Measurements from ENCODE around the gene GLDC. TPM values are rescaled to one million over a fixed set of nuclear protein-coding genes. Genes with fewer than 3 reads are reported as not detected.

The GLDC gene
- total and polyA plus RNA-seq, 4 experiments from 2014 or later: 0.20 TPM; not detected in 3

DNA sequence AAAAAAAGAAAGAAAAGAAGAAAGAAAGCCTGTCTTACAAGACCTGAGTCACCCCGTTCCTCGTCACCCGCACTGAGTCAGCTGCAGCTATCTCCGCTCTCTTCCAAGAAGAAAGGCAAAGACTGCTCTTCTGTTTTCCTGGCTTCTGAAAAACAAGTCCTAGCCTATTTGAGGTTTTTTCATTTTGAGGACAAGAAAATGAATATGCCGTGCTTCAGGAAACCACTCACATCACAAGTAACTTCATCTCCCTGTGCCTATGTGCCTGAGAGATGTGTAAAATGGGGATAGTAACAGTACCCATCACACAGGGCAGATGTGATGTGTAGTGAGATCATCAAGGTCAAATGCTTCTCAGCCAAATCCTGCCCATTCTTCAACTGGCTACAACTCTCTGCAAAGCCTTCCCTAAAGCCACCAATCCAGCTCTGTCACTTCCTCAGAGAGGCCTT lies 78.4 kb downstream of the GLDC start:
- Histone ChIP-seq H3K27me3 (ENCODE audit: insufficient read depth, low read length) (no peaks in the 10 kb centered on the region), H3K4me1 (ENCODE audit: insufficient read depth, low read length) (no peaks in the 10 kb centered on the region), H3K9me3 (ENCODE audit: control insufficient read depth in 1 of 2, low read length in 2 of 2) (no peaks in the 10 kb centered on the region), H3K4me3 (ENCODE audit: low read length in 2 of 2) (no peak overlapping the region), H3K27ac (ENCODE audit: low read depth, low read length) (no peak overlapping the region), H3K36me3 (ENCODE audit: insufficient read depth, low read length) (no peaks in the 10 kb centered on the region)
- intact Hi-C loops (cut with micrococcal nuclease): no loop called here
- Mint-ChIP-seq H3K27ac (peak overlapping the region in 2 of 7 donors; percentile 2 to 42), H3K4me3 (peak overlapping the region in 2 of 8 donors; percentile 5 to 18), H3K27me3 (peaks cover 0 to 3% of the 10 kb centered on the region in 2 donors), H3K4me1 (peaks cover 0 to 1% (median 0%) of the 10 kb centered on the region in 4 donors), H3K36me3 (no peaks in the 10 kb centered on the region), H3K9me3 (no peaks in the 10 kb centered on the region)
- ChIA-PET POLR2A (ENCODE audit: partially characterized antibody) (no interaction called here), CTCF (ENCODE audit: partially characterized antibody) (interaction anchor here (0.6 to 8.1 kb wide), 8 partner anchors 8 to 219 kb away, joined by 3 to 236 read pairs (median 4); no protein-coding TSS in a partner anchor)
- DNase-seq: no peak

DNA sequence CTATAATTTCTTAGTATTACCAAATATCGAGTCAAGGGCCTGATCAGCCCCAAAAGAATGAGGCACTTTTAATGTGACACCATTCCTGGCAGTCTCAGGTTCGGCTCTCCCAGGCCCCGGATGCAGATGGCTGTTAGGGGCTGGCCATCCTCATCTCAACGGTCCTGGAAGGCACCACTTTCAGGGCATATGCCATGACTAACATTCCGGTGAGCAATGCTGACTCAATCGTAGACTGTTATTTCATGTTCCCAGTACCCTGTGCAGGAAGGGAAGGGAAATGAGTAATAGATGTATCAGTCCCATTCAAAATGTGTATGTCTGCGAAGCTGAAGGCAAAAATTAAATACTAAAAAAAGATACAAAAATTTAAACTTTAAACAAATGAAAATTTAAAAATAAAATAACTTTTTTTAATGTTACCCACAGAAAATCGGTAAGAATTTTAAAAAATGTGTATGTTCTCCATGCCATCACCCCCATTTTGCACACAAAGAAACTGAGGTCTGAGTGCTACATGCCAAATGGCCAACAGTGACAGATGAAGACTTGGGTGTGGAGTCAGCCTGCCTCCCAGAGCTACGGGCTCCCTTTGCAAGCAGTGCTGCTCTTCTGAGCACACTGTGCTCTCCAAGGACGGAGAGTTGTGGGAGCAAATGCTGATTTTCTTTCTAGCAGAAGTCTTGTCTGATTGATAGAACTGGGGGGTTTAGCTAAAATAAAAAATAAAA lies 79.0 kb downstream of the GLDC start:
- Mint-ChIP-seq H3K36me3 (no peaks in the 10 kb centered on the region), H3K27ac (peak overlapping the region in 2 of 7 donors; percentile 2 to 42), H3K27me3 (peaks cover 0 to 1% of the 10 kb centered on the region in 2 donors), H3K4me1 (peaks cover 0 to 1% (median 0%) of the 10 kb centered on the region in 4 donors), H3K9me3 (no peaks in the 10 kb centered on the region), H3K4me3 (no peak overlapping the region)
- ChIA-PET CTCF (ENCODE audit: partially characterized antibody) (interaction anchor here (1.2 to 8.1 kb wide), 5 partner anchors 25 to 218 kb away, joined by 3 to 236 read pairs (median 5); no protein-coding TSS in a partner anchor), POLR2A (ENCODE audit: partially characterized antibody) (no interaction called here)
- Histone ChIP-seq H3K27ac (ENCODE audit: low read depth, low read length) (no peak overlapping the region), H3K36me3 (ENCODE audit: insufficient read depth, low read length) (no peaks in the 10 kb centered on the region), H3K4me3 (ENCODE audit: low read length in 2 of 2) (no peak overlapping the region), H3K4me1 (ENCODE audit: insufficient read depth, low read length) (no peaks in the 10 kb centered on the region), H3K27me3 (ENCODE audit: insufficient read depth, low read length) (no peaks in the 10 kb centered on the region), H3K9me3 (ENCODE audit: control insufficient read depth in 1 of 2, low read length in 2 of 2) (no peaks in the 10 kb centered on the region)
- no peak for DNase-seq
- intact Hi-C loops (cut with micrococcal nuclease): no loop called here

DNA sequence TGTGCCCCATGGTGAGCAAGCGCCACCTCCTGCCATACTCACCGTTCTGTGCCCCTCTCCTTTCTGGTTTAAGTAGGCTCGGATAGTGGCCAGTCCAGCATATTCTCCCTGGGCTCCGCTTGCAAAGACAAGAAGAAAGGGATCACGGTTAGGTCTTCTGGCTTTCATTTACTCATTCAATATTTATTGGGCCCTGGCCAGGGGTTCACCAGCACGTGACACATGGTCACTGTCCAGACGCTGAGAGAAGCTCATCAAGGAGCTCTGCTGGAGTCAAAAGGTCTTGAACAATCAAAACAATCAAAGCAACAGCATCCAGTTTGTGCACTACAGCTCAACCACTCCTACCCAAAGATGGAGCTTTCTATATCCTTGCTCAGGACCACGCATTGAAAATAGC lies 80.2 kb downstream of the GLDC start:
- intact Hi-C loops (cut with micrococcal nuclease): no loop called here
- CTCF ChIA-PET (ENCODE audit: partially characterized antibody): interaction anchor here (0.9 to 8.1 kb wide), 4 partner anchors 11 to 211 kb away, joined by 3 to 236 read pairs (median 3); no protein-coding TSS in a partner anchor

DNA sequence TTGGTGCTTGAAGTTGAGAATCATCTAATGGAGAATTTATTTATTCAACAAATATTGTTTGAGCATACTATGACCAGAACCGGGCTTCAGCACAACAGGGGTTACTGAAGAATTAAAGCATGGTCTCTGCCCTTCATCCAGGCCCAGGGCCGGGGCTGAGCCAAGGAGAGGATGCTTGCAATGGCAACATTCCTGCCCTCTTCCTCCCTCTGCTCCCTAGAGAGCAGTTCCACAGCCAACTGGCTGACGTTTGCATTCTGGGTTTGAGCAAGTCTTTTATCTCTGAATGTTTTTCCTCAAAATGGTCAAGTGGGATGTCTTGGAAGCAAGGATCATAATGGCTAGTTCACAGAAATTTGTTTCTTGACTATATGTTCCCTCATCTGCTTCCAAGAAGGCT lies 80.7 kb downstream of the GLDC start:
- peaks cover 0 to 1% (median 0%) of the 10 kb centered on the region in 4 donors for H3K4me1 Mint-ChIP-seq
- H3K9me3 Mint-ChIP-seq: no peaks in the 10 kb centered on the region
- intact Hi-C loops (cut with micrococcal nuclease): no loop called here
- Histone ChIP-seq H3K9me3 (ENCODE audit: control insufficient read depth in 1 of 2, low read length in 2 of 2) (no peaks in the 10 kb centered on the region), H3K4me1 (ENCODE audit: insufficient read depth, low read length) (no peaks in the 10 kb centered on the region), H3K4me3 (ENCODE audit: low read length in 2 of 2) (no peak overlapping the region), H3K27me3 (ENCODE audit: insufficient read depth, low read length) (no peaks in the 10 kb centered on the region), H3K27ac (ENCODE audit: low read depth, low read length) (no peak overlapping the region), H3K36me3 (ENCODE audit: insufficient read depth, low read length) (no peaks in the 10 kb centered on the region)
- DNase-seq: no peak
- ChIA-PET CTCF (ENCODE audit: partially characterized antibody) (interaction anchor here (0.9 to 8.1 kb wide), 2 partner anchors 12 to 210 kb away, joined by 3 to 236 read pairs; no protein-coding TSS in a partner anchor), POLR2A (ENCODE audit: partially characterized antibody) (no interaction called here)
- H3K27ac Mint-ChIP-seq: no peak overlapping the region
- H3K27me3 Mint-ChIP-seq: no peaks in the 10 kb centered on the region
- no peak overlapping the region for H3K4me3 Mint-ChIP-seq
- no peaks in the 10 kb centered on the region for H3K36me3 Mint-ChIP-seq

More for the DNA sequence above, 80.2 kb downstream of the GLDC start:
- Mint-ChIP-seq H3K27ac (no peak overlapping the region), H3K27me3 (no peaks in the 10 kb centered on the region), H3K9me3 (no peaks in the 10 kb centered on the region), H3K4me1 (peaks cover 0 to 1% (median 0%) of the 10 kb centered on the region in 4 donors), H3K36me3 (no peaks in the 10 kb centered on the region), H3K4me3 (no peak overlapping the region)
- Histone ChIP-seq H3K9me3 (ENCODE audit: control insufficient read depth in 1 of 2, low read length in 2 of 2) (no peaks in the 10 kb centered on the region), H3K27me3 (ENCODE audit: insufficient read depth, low read length) (no peaks in the 10 kb centered on the region), H3K4me3 (ENCODE audit: low read length in 2 of 2) (no peak overlapping the region), H3K4me1 (ENCODE audit: insufficient read depth, low read length) (no peaks in the 10 kb centered on the region), H3K36me3 (ENCODE audit: insufficient read depth, low read length) (no peaks in the 10 kb centered on the region), H3K27ac (ENCODE audit: low read depth, low read length) (no peak overlapping the region)
- POLR2A ChIA-PET (ENCODE audit: partially characterized antibody): no interaction called here
- DNase-seq: no peak

DNA sequence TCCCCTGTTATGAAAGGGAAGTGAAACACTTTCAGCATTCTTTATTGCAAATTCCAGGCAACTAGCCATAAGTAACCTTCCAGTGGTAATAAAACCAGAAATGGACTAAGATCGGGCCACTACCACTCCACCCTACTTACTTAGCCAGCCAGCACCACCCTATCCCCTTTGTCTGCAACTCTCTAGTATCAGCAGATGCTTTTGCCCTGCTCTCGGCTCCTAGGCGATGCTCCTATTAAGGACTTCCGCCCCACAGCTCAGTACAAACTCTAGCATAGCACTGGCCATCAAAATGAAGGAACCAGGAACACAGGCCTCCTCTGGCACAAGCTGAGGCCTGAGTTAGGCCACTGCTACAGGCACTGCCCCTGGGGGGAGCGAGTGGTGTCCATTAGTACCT lies 81.2 kb downstream of the GLDC start:
- DNase-seq: no peak
- Mint-ChIP-seq H3K27me3 (no peaks in the 10 kb centered on the region), H3K9me3 (no peaks in the 10 kb centered on the region), H3K4me1 (peaks cover 0 to 1% (median 0%) of the 10 kb centered on the region in 4 donors), H3K36me3 (no peaks in the 10 kb centered on the region), H3K27ac (no peak overlapping the region), H3K4me3 (no peak overlapping the region)
- no peaks in the 10 kb centered on the region for H3K4me1 ChIP-seq (ENCODE audit: insufficient read depth, low read length)
- no peaks in the 10 kb centered on the region for H3K27me3 ChIP-seq (ENCODE audit: insufficient read depth, low read length)
- POLR2A ChIA-PET (ENCODE audit: partially characterized antibody): no interaction called here
- CTCF ChIA-PET (ENCODE audit: partially characterized antibody): interaction anchor here (2.0 to 8.1 kb wide), 2 partner anchors 210 to 211 kb away, joined by 10 to 236 read pairs; no protein-coding TSS in a partner anchor
- intact Hi-C loops (cut with micrococcal nuclease): no loop called here
- no peak overlapping the region for H3K4me3 ChIP-seq (ENCODE audit: low read length in 2 of 2)
- no peaks in the 10 kb centered on the region for H3K36me3 ChIP-seq (ENCODE audit: insufficient read depth, low read length)
- no peak overlapping the region for H3K27ac ChIP-seq (ENCODE audit: low read depth, low read length)
- no peaks in the 10 kb centered on the region for H3K9me3 ChIP-seq (ENCODE audit: control insufficient read depth in 1 of 2, low read length in 2 of 2)

DNA sequence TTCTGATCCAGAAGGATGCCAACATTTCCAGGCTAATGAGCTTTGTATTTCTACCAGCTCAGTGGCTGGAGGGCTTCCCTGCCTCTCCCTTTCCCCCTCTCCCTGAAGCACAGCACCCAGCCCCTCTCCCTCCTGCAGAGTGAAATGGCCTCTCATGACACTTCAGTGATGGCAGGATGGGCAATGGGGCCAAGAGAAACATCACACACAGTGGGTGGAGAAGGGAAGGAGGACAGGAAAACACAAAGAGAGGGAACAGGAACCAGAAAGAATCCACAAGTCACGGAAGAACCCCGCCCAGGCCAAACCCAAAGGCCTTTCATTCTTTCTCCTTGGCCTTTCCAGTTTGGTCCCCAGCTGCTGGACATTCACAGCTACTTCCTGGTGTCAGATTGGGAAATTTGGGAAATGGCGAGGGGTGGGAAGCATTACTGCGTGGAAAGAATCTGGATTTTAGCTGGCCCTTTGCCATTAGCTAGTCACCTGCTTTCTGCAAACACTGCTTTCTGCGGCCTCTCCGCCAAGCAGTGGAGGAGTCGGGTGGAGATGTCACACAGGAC lies 82.6 kb downstream of the GLDC start:
- Mint-ChIP-seq H3K4me1 (no peaks in the 10 kb centered on the region), H3K9me3 (no peaks in the 10 kb centered on the region), H3K27me3 (no peaks in the 10 kb centered on the region), H3K27ac (no peak overlapping the region), H3K4me3 (no peak overlapping the region), H3K36me3 (no peaks in the 10 kb centered on the region)
- CTCF ChIA-PET (ENCODE audit: partially characterized antibody): interaction anchor here (0.7 to 2.0 kb wide), 4 partner anchors 22 to 212 kb away, joined by 3 to 10 read pairs (median 4); no protein-coding TSS in a partner anchor
- H3K4me3 ChIP-seq (ENCODE audit: low read length in 2 of 2): no peak overlapping the region
- H3K27me3 ChIP-seq (ENCODE audit: insufficient read depth, low read length): no peaks in the 10 kb centered on the region
- H3K9me3 ChIP-seq (ENCODE audit: control insufficient read depth in 1 of 2, low read length in 2 of 2): no peaks in the 10 kb centered on the region
- no peak for DNase-seq
- H3K27ac ChIP-seq (ENCODE audit: low read depth, low read length): no peak overlapping the region
- no peaks in the 10 kb centered on the region for H3K36me3 ChIP-seq (ENCODE audit: insufficient read depth, low read length)
- H3K4me1 ChIP-seq (ENCODE audit: insufficient read depth, low read length): no peaks in the 10 kb centered on the region
- POLR2A ChIA-PET (ENCODE audit: partially characterized antibody): no interaction called here
- intact Hi-C loops (cut with micrococcal nuclease): no loop called here

DNA sequence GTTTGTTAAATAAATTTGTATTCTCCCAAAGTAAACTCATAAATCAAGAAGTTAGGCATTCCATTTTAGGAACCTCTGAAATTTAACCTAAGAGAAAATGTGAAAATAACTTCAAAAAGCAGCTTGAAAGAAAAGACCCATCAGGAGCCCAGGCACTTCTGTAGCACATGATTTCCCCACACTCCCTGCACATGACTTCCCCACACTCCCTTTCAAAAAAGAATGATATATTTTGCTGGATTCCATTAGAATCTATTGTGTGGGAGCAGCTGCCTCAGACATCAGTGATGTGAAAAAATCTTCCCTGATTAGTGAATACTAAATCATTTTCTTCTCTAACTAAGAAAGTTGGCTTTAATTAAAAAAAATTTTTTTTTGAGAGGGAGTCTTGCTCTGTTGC lies 83.3 kb downstream of the GLDC start:
- Mint-ChIP-seq H3K36me3 (no peaks in the 10 kb centered on the region), H3K4me3 (no peak overlapping the region), H3K9me3 (no peaks in the 10 kb centered on the region), H3K4me1 (no peaks in the 10 kb centered on the region), H3K27ac (no peak overlapping the region), H3K27me3 (no peaks in the 10 kb centered on the region)
- no peaks in the 10 kb centered on the region for H3K9me3 ChIP-seq (ENCODE audit: control insufficient read depth in 1 of 2, low read length in 2 of 2)
- DNase-seq: no peak
- no peak overlapping the region for H3K27ac ChIP-seq (ENCODE audit: low read depth, low read length)
- POLR2A ChIA-PET (ENCODE audit: partially characterized antibody): no interaction called here
- no peaks in the 10 kb centered on the region for H3K36me3 ChIP-seq (ENCODE audit: insufficient read depth, low read length)
- H3K27me3 ChIP-seq (ENCODE audit: insufficient read depth, low read length): no peaks in the 10 kb centered on the region
- intact Hi-C loops (cut with micrococcal nuclease): no loop called here
- H3K4me3 ChIP-seq (ENCODE audit: low read length in 2 of 2): no peak overlapping the region
- no peaks in the 10 kb centered on the region for H3K4me1 ChIP-seq (ENCODE audit: insufficient read depth, low read length)
- CTCF ChIA-PET (ENCODE audit: partially characterized antibody): interaction anchor here (0.7 to 2.0 kb wide), 3 partner anchors 23 to 209 kb away, joined by 3 to 10 read pairs (median 4); no protein-coding TSS in a partner anchor

All from CD4-positive, alpha-beta memory T cell (primary cell).